EL (cell line): ENCODE data around the gene OSBPL10.
"Not testable (repeated sequence)": the region's sequence is repeated elsewhere in the genome, so short reads cannot be mapped to it uniquely, and the experiment has no call there.

Source experiments
- DNase-seq: peaks from one replicate; pipeline ENCODE4 v3.0.0-alpha.2; 2016

OSBPL10 gene

GRCh38 chr3:31885235-31885634, 95.8 kb downstream of the OSBPL10 start:
- no peak for DNase-seq

- no peak for DNase-seq
Observed at GRCh38 chr3:31884251-31884650, 96.8 kb downstream of the OSBPL10 start.

- no peak for DNase-seq
Observed at GRCh38 chr3:31882895-31883294, 98.2 kb downstream of the OSBPL10 start.

GRCh38 chr3:31882431-31882830, 98.6 kb downstream of the OSBPL10 start:
- no peak for DNase-seq

GRCh38 chr3:31880482-31881078, 100.5 kb downstream of the OSBPL10 start:
- DNase-seq = no peak

GRCh38 chr3:31880020-31880419, 101.0 kb downstream of the OSBPL10 start:
- DNase-seq = no peak

- DNase-seq = no peak
Observed at GRCh38 chr3:31879365-31879764, 101.7 kb downstream of the OSBPL10 start.

GRCh38 chr3:31878231-31878838, 102.7 kb downstream of the OSBPL10 start:
- no peak for DNase-seq

GRCh38 chr3:31876331-31876730, 104.7 kb downstream of the OSBPL10 start:
- peak; percentile 19 for DNase-seq

- DNase-seq = no peak
Observed at GRCh38 chr3:31875437-31875836, 105.6 kb downstream of the OSBPL10 start.

GRCh38 chr3:31873254-31873820, 107.7 kb downstream of the OSBPL10 start:
- no peak for DNase-seq

GRCh38 chr3:31871939-31872507, 109.0 kb downstream of the OSBPL10 start:
- DNase-seq = no peak

- DNase-seq = not testable (repeated sequence)
Observed at GRCh38 chr3:31870111-31870510, 111.0 kb downstream of the OSBPL10 start.

- no peak for DNase-seq
Observed at GRCh38 chr3:31868236-31868635, 112.8 kb downstream of the OSBPL10 start.

- DNase-seq = peak; percentile 16
Observed at GRCh38 chr3:31862666-31863279, 118.3 kb downstream of the OSBPL10 start.

- no peak for DNase-seq
Observed at GRCh38 chr3:31861826-31862225, 119.2 kb downstream of the OSBPL10 start.

- DNase-seq = not testable (repeated sequence)
Observed at GRCh38 chr3:31860642-31861041, 120.4 kb downstream of the OSBPL10 start.

- no peak for DNase-seq
Observed at GRCh38 chr3:31859245-31859644, 121.8 kb downstream of the OSBPL10 start.

GRCh38 chr3:31858439-31858838, 122.6 kb downstream of the OSBPL10 start:
- DNase-seq = no peak

- no peak for DNase-seq
Observed at GRCh38 chr3:31853580-31853979, 127.5 kb downstream of the OSBPL10 start.

GRCh38 chr3:31851278-31851677, 129.8 kb downstream of the OSBPL10 start:
- DNase-seq = no peak

- no peak for DNase-seq
Observed at GRCh38 chr3:31848911-31849310, 132.2 kb downstream of the OSBPL10 start.

- no peak for DNase-seq
Observed at GRCh38 chr3:31848163-31848818, 132.8 kb downstream of the OSBPL10 start.
